Measurements from ENCODE around the gene WNT2B.

The WNT2B gene

DNA sequence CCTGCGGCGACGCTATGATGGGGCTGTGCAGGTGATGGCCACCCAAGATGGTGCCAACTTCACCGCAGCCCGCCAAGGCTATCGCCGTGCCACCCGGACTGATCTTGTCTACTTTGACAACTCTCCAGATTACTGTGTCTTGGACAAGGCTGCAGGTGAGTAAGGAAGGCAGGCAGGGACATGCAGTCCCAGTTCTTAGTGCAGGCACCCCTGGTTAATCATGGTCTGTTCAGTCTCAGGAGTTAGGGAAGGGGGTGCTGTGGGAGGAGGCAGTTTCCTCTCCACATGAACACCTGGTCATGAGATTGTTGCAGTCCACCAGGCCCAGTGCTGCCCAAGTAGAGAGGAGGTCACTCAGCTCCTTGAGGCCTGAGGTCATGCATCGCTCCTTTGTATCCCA, 8.5 kb downstream of the WNT2B start:
- H3K4me3 ChIP-seq (ENCODE audit: low read depth in 1 of 2, low read length in 2 of 2), result no peak overlapping the region
- TF ChIP-seq CTCF (IDR thresholded peaks at IDR 0.05; ENCODE audit: borderline replicate concordance, extremely low read depth, low read length, poor library complexity, severe bottlenecking) (no peak), EZH2 (IDR thresholded peaks at IDR 0.05; ENCODE audit: borderline replicate concordance, low read depth, low read length, severe bottlenecking) (no peak)
- no peak overlapping the region for H2AFZ ChIP-seq (ENCODE audit: low read depth, low read length)
- H3K9me3 ChIP-seq (ENCODE audit: insufficient read depth, low read length, severe bottlenecking), result no peaks in the 10 kb centered on the region
- no peaks in the 10 kb centered on the region for H4K20me1 ChIP-seq (ENCODE audit: insufficient read depth, low read length)
- H3K27me3 ChIP-seq (ENCODE audit: insufficient read depth, low read length, poor library complexity), result no peaks in the 10 kb centered on the region
- no peak overlapping the region for H3K4me2 ChIP-seq (ENCODE audit: insufficient read depth, low read length)
- ATAC-seq (ENCODE audit: insufficient read depth, low read depth) (no peak), DNase-seq (no peak)
- H3K4me1 ChIP-seq (ENCODE audit: insufficient read depth, low read length), result no peaks in the 10 kb centered on the region
- H3K9ac ChIP-seq (ENCODE audit: low read depth, low read length), result no peak overlapping the region
- H3K36me3 ChIP-seq (ENCODE audit: insufficient read depth, low read length), result no peaks in the 10 kb centered on the region
- no peak overlapping the region for H3K27ac ChIP-seq (ENCODE audit: low read length)
- no peaks in the 10 kb centered on the region for H3K79me2 ChIP-seq (ENCODE audit: insufficient read depth, low read length)

GRCh38 chr1:112517646-112518045, 8.9 kb downstream of the WNT2B start:
- Histone ChIP-seq H4K20me1 (ENCODE audit: insufficient read depth, low read length) (no peaks in the 10 kb centered on the region), H2AFZ (ENCODE audit: low read depth, low read length) (no peak overlapping the region), H3K4me1 (ENCODE audit: insufficient read depth, low read length) (no peaks in the 10 kb centered on the region), H3K4me3 (ENCODE audit: low read depth in 1 of 2, low read length in 2 of 2) (no peak overlapping the region), H3K36me3 (ENCODE audit: insufficient read depth, low read length) (no peaks in the 10 kb centered on the region), H3K27ac (ENCODE audit: low read length) (no peak overlapping the region), H3K27me3 (ENCODE audit: insufficient read depth, low read length, poor library complexity) (no peaks in the 10 kb centered on the region), H3K9ac (ENCODE audit: low read depth, low read length) (no peak overlapping the region), H3K79me2 (ENCODE audit: insufficient read depth, low read length) (no peaks in the 10 kb centered on the region), H3K4me2 (ENCODE audit: insufficient read depth, low read length) (no peak overlapping the region), H3K9me3 (ENCODE audit: insufficient read depth, low read length, severe bottlenecking) (no peaks in the 10 kb centered on the region)
- DNase-seq (no peak), ATAC-seq (ENCODE audit: insufficient read depth, low read depth) (no peak)
- TF ChIP-seq EZH2 (IDR thresholded peaks at IDR 0.05; ENCODE audit: borderline replicate concordance, low read depth, low read length, severe bottlenecking), result no peak
- TF ChIP-seq CTCF (IDR thresholded peaks at IDR 0.05; ENCODE audit: borderline replicate concordance, extremely low read depth, low read length, poor library complexity, severe bottlenecking), result no peak

DNA sequence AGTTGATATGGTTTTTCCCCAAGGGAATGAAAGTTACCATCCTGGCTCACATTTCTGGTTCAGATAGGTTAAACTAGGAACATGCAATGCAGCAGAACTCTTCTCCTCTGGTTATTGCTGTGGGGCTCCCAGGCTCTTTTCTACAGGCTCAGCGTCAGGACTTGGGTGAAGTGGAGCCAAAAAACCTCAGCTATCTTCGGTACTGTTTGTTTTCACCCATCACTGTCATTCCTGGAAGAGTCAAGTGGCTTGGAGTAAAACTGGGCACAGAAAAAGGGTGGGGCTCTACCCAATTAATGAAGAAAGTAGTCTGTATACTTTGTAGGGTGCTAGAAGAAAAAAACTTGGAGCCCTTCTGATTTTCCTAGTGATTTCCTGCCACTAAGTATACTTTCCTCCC, 9.4 kb downstream of the WNT2B start:
- DNase-seq (no peak), ATAC-seq (ENCODE audit: insufficient read depth, low read depth) (no peak)
- H3K4me2 ChIP-seq (ENCODE audit: insufficient read depth, low read length), result no peak overlapping the region
- no peak overlapping the region for H3K4me3 ChIP-seq (ENCODE audit: low read depth in 1 of 2, low read length in 2 of 2)
- no peak overlapping the region for H3K9ac ChIP-seq (ENCODE audit: low read depth, low read length)
- H2AFZ ChIP-seq (ENCODE audit: low read depth, low read length), result no peak overlapping the region
- no peak overlapping the region for H3K27ac ChIP-seq (ENCODE audit: low read length)
- no peaks in the 10 kb centered on the region for H3K27me3 ChIP-seq (ENCODE audit: insufficient read depth, low read length, poor library complexity)
- H4K20me1 ChIP-seq (ENCODE audit: insufficient read depth, low read length), result no peaks in the 10 kb centered on the region
- H3K36me3 ChIP-seq (ENCODE audit: insufficient read depth, low read length), result no peaks in the 10 kb centered on the region
- TF ChIP-seq EZH2 (IDR thresholded peaks at IDR 0.05; ENCODE audit: borderline replicate concordance, low read depth, low read length, severe bottlenecking), result no peak
- no peak for TF ChIP-seq CTCF (IDR thresholded peaks at IDR 0.05; ENCODE audit: borderline replicate concordance, extremely low read depth, low read length, poor library complexity, severe bottlenecking)
- no peaks in the 10 kb centered on the region for H3K9me3 ChIP-seq (ENCODE audit: insufficient read depth, low read length, severe bottlenecking)
- H3K4me1 ChIP-seq (ENCODE audit: insufficient read depth, low read length), result no peaks in the 10 kb centered on the region
- H3K79me2 ChIP-seq (ENCODE audit: insufficient read depth, low read length), result no peaks in the 10 kb centered on the region

- Histone ChIP-seq H4K20me1 (ENCODE audit: insufficient read depth, low read length) (no peaks in the 10 kb centered on the region), H3K4me2 (ENCODE audit: insufficient read depth, low read length) (no peak overlapping the region), H3K27me3 (ENCODE audit: insufficient read depth, low read length, poor library complexity) (no peaks in the 10 kb centered on the region), H3K9me3 (ENCODE audit: insufficient read depth, low read length, severe bottlenecking) (no peaks in the 10 kb centered on the region), H3K4me3 (ENCODE audit: low read depth in 1 of 2, low read length in 2 of 2) (no peak overlapping the region), H3K79me2 (ENCODE audit: insufficient read depth, low read length) (no peaks in the 10 kb centered on the region), H3K27ac (ENCODE audit: low read length) (no peak overlapping the region), H3K36me3 (ENCODE audit: insufficient read depth, low read length) (no peaks in the 10 kb centered on the region), H3K9ac (ENCODE audit: low read depth, low read length) (no peak overlapping the region), H2AFZ (ENCODE audit: low read depth, low read length) (no peak overlapping the region), H3K4me1 (ENCODE audit: insufficient read depth, low read length) (no peaks in the 10 kb centered on the region)
- TF ChIP-seq CTCF (IDR thresholded peaks at IDR 0.05; ENCODE audit: borderline replicate concordance, extremely low read depth, low read length, poor library complexity, severe bottlenecking), result no peak
- TF ChIP-seq EZH2 (IDR thresholded peaks at IDR 0.05; ENCODE audit: borderline replicate concordance, low read depth, low read length, severe bottlenecking), result no peak
- DNase-seq, result no peak
- no peak for ATAC-seq (ENCODE audit: insufficient read depth, low read depth)
Measured at GRCh38 chr1:112520166-112520565, 11.4 kb downstream of the WNT2B start.
